Stimulated activated CD4-positive, alpha-beta T cell treated with anti-CD3 and anti-CD28 coated beads, Interleukin-2, amount 100 ng/mL, for 48 hours (primary cell): ENCODE data around the gene KIAA1328.

Source experiments
- DNase-seq, 2 donors: peaks; one replicate each; pipeline ENCODE4 v3.0.0-alpha.2; 2020

The KIAA1328 gene

DNA sequence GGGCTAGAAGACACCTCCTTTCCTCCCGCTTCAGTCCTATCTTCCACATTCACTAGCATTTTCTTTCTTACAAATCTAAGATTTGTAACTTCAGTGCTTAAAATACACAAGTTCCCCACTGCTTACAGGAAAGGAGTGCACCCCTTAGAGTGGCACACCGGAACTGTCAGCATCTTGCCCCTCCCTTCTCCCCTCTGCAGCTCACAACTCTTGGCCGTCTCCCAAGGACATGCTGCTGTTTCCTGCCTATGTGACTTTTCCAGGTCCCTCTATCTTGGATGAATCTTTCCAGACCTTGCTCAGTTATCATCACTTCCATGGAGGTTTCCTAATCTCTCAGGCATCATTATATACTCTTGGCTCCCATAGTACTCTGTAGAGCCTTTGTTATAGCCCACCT is 401.8 kb downstream of the KIAA1328 start:
- DNase-seq = no peak

DNA sequence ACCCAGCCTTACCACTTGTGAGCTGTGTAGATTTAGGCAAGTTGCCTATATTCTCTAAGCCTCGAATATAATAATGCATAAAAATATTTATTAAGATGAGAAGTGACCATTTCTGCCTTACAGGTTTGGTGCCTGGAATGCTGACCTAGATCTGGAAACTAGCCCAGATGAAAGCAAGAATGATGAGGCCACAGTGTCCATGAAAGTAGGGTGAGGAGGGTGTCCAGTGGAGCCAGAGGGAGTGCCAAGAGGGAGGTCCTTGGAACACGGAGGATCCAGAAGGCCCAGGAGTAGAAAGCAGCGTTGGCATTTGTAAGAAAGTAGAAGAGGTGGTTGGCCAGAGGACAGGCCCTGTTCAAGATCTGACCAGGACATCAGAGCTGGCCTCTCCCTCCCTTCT is 402.3 kb downstream of the KIAA1328 start:
- DNase-seq = no peak

DNA sequence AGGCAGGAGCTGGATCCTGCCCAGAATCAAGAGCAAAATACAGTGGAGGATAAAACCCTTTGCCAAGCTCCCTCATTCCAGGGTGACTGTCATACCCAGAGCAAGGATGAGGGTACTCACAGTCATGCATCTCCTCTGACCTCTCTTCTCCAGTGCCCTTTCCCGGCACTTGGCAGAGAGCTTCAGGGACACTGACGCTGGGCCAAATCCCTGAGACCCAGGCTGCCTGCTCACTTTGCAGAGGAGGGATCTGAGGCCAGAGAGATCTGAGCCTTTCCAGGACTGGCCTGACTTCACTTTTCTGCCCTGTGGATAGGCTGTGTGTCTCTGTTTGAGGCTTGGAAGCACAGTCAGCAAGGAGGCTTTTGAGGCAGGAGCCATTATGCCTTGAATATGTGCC is 406.7 kb downstream of the KIAA1328 start:
- no peak for DNase-seq

GRCh38 chr18:37238282-37239108 is 409.6 kb downstream of the KIAA1328 start:
- no peak for DNase-seq

GRCh38 chr18:37242091-37242490 is 413.2 kb downstream of the KIAA1328 start:
- no peak for DNase-seq

DNA sequence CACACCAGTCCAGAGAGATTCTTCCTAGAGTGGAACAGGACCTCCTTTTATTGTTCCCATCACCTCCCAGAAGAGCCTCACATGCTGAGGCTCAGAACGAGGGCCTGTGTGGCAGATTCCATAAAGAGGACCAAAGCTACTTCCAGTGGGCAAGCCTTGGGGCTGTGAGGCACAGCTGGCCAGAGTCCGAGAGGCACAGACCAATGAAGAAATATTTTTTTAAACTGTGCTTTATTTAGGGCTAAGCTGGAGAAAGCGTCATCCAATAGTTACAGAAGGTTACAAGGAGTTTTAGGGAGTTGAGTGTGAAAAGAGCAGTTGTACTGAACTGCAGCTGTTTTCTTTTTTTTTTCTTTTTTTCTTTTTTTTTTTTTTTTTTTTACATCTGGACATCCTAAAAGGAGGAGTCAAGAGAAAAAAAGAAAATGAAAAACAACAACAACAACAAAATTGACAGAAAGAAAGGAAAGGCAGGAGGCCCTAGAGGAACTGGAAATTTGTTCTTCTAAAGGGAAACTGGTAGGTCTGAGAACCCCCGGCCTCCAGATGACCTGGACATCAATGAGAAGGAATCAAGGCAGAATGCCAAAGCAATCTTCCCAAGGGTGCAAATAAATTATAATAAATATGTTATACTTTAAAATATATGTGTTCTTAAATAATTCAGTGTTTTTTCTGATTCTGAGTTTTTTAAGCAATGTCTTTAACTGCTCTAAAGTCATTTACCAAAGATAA is 414.1 kb downstream of the KIAA1328 start:
- no peak for DNase-seq

- no peak for DNase-seq
These were observed 414.8 kb downstream of the KIAA1328 start for GRCh38 chr18:37243741-37244140.

DNA sequence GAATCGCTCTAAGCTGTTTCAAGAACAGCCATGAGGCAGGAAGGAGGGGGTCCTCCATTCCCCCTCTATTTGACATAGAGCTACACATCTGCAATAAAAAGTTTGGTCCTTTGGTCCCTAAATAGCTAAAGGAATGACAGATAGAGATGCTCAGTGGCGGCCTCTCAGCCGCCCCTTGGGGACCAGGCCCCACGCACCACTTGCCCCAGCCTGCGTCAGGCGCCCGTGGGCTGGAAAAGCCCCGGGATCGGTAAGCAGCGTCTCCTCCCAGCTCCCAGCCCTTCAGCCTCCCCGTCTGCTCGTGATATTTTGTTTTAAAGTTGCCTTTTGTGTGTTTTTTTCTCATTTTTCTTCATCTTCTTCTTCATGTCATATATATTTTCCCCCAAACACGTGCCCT is 415.7 kb downstream of the KIAA1328 start:
- no peak for DNase-seq

- DNase-seq = no peak
These were observed 417.9 kb downstream of the KIAA1328 start for GRCh38 chr18:37246779-37247340.

GRCh38 chr18:37247497-37248161 is 418.7 kb downstream of the KIAA1328 start:
- no peak for DNase-seq

DNA sequence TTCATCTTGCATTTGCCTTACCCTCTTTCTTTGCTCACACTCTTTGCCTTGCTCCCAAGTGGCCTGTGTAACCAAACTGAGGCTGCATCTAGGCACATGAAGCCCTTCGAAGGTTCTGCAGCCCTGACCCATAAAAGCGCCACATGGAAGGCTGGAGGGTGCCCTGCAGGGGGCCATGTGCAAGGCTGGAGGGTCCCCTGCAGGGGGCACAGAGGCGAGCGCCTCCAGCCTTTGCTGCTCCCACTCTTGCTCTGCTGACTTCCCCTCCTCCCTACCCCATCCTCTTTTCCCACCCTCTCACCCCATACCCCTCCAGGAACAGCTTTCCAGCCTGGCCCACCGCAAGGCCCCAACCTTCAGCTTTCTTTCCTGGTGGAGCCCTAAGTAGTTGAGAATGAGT is 419.4 kb downstream of the KIAA1328 start:
- DNase-seq = no peak

- DNase-seq = no peak
These were observed 420.4 kb downstream of the KIAA1328 start for GRCh38 chr18:37249171-37249886.

DNA sequence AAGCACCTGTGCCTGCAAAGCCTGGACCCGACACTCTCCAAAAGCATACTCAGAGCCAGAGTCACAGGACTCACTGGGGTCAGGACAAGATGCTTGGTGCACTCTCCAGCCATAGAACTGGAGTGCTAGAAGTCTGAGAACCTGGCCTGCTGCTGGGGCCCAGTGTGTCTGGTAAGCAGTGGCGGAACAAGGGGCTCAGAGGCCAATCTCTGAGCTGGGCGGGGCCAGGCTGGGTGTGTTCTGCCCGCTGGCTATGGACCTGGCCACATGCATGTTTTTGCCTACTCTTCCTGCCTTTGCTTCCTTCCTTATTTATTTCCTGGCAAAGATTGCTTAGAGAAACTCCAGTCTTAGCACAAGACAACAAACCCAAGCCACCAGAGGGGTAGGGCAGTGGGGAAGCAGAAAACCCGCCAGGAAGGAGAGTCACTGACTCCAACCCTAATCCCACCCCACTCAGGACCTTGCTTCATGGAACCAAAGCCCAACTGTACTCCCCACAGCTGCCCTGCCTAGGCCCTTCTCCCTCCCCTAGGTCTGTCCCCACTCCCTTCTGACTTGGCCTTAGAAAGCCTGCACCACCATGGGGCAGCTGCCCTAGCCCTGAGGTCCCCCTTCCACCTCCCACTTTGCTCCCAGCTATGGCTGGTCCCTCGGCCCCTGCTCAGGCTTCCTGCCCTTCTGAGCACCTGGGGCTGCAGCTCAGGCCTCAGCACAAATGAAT is 421.1 kb downstream of the KIAA1328 start:
- no peak for DNase-seq

DNA sequence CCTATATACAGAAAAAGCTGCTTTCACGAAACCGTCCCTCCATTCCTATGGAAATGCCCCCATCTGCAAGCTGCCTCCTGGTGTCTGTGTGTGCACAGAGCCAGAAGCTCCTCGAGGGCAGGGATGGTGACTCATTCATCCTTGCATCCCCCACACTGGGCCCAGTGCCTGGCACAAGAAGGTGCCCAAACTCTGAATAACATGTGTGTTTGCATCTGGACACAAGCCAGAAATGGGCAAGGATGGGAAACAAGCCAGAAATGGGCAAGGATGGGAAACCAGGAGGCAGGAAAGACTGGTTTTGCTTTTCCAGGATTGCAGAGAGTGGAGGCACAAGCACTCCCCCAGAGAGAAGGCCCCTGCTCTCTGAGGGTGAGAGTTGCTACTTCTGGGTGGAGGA is 422.8 kb downstream of the KIAA1328 start:
- no peak for DNase-seq

DNA sequence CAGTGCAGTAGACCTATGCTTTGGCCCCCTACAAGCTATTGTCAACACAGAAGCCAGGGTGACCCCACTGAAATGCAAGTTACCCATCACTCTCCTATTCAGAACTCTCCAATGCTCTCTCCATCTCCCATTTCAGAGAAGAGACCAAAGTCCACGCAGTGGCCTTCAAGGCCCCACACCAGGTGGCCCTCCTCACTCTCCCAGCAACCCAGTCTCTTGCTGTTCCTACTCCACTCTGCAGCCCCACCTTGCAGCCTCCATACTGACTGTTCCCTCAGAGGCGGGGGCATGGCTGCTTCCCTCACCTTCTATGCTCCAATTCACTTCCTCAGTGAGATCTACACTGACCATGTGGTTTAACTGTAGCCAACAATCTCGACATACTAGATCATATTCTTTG is 423.4 kb downstream of the KIAA1328 start:
- DNase-seq = no peak

DNA sequence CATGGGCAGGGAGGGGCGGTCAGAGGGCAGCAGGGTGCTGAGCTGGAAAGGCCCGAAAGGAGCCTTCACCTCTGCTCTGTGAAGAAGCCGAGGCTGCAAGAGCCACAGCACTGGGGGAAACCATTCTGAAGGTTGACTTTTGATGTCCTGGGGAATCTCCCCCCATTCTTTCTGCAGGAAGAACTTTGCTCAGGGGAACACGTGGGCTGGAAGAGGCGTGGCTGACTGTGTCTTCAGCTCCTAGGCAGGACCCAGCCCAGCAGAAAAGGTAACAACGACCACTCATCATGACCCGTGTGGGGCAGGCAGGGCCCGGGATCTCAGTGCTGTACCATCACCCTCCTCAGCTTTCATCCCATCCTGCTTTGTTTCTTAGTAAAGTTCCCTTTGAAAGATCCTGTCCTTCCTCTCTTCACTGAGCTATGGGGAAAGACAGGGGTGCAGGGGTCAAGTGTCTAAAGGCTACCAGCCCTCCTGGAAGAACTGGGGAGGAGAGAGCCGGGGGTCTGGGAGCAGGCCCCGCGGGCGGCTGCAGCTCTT is 424.0 kb downstream of the KIAA1328 start:
- no peak for DNase-seq

- DNase-seq = no peak
These were observed 424.7 kb downstream of the KIAA1328 start for GRCh38 chr18:37253394-37254235.

DNA sequence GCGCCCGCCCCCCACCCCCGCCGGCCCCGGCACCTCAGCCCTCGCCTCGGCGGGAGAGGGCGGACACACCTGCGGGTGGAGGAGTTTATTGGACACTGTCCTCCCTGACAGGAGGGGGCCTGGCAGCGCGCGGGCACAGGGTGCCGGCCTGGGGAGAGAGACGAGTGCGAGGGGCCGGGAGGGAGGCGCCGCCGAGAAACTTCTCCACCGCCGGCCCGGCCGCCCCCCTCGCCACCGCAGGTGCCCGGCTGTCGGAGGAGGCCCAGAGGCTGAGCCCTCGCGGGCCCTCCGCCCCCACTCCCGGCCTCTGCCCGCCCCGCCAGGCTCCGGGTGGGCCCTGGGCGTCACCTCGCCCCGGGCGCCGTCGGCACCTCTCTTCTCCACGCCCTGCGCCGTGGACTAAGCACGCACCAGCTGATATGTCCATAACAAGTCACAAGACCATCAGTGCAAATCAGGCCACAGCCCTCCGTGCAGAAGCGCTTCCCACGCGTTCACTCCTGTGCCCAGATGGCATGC is 425.4 kb downstream of the KIAA1328 start:
- DNase-seq = no peak

DNA sequence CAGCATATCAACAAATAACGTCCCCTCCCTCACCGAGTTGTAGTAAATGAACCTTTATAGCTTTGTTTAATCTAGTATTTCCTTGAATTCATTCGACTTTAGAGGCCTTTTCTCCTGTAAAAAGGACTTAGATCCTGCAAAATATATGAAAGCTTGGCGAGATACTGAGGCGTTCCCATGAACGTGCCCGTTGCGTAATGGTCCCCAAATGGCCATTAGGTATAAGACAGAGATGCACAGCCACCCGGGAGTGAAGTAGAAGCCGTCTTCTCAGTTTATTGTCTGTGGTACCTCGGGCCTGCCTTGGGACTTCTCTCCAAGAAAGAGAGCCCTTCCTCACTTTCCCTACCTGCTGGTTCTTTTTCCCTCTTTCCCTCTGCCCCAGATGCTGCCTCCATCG is 426.0 kb downstream of the KIAA1328 start:
- no peak for DNase-seq

DNA sequence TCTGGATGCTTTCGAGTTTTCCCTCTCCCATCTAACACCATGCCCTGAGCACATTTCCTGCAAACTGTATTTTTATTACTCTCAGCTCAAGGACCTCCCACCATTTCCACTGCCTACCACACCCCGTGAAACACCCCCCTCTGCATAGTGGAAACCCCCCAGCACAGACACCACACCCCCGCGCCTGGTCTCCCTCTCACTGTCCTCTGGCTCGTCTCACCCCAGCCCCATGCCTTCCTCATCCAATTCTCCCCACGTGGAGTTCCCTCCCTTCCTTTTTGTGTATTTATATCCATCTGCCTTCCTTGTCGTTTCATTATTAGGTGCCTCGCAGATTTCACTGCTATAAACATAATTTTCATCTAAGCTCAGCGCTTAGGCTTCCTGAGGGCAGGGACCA is 429.2 kb downstream of the KIAA1328 start:
- DNase-seq = no peak

- no peak for DNase-seq
These were observed 429.9 kb downstream of the KIAA1328 start for GRCh38 chr18:37258819-37259218.
